ENCODE data around the gene CECR2.

Gene CECR2

DNA sequence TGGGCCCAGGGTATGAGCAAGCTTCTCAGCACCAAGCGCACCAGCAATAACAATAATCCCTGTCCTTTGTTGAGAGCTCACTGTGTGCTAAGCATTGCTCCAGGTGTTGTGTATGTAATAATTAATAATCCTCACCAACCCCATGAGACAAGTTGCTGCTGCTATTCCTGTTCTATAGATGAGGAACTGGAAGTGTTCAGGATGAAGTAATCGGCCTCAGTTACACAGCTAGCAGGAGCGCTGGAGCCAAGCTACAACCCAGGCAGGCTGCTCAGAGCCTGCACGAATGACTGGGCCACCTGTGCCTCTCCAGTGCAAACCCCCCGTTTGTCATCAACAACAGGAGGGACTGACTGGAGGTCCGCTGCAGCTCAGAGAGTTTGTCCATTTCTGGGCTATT, 35.2 kb upstream of the CECR2 start:
- DNase-seq (ENCODE audit: extremely low read depth, insufficient read length): no peak
- no peaks in the 10 kb centered on the region; the same call in 1 of the 2 replicates for H3K27me3 ChIP-seq (replicated peaks; ENCODE audit: control insufficient read depth, insufficient read depth, low read length)

DNA sequence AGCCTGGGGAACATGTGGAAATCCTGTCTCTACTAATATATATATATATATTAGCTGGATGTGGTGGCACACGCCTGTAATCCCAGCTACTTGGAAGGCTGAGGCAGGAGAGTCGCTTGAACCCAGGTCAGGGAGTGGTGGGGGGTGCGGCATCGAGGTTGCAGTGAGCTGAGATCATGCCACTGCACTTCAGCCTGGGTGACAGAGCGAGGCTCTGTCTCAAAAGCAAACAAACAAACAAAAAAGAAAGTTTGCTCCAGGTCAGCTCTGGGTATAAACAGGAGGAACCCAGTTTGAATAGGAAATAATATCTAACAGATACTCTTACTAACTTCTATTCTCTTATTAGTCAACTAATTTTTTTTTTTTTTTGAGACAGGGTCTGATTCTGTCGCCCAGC, 34.3 kb upstream of the CECR2 start:
- no peaks in the 10 kb centered on the region; the same call in 1 of the 2 replicates for H3K27me3 ChIP-seq (replicated peaks; ENCODE audit: control insufficient read depth, insufficient read depth, low read length)
- DNase-seq (ENCODE audit: extremely low read depth, insufficient read length): no peak
- no peak overlapping the region for H3K4me3 ChIP-seq (replicated peaks; ENCODE audit: low read depth, low read length)
- no peak for TF ChIP-seq CTCF (IDR thresholded peaks at IDR 0.05; ENCODE audit: insufficient read depth, low read length, poor library complexity, severe bottlenecking)
- no peaks in the 10 kb centered on the region for H3K36me3 ChIP-seq (ENCODE audit: control insufficient read depth, insufficient read depth, low read length)

More for the DNA sequence above, 35.2 kb upstream of the CECR2 start:
- H3K36me3 ChIP-seq (ENCODE audit: control insufficient read depth, insufficient read depth, low read length): no peaks in the 10 kb centered on the region
- TF ChIP-seq CTCF (IDR thresholded peaks at IDR 0.05; ENCODE audit: insufficient read depth, low read length, poor library complexity, severe bottlenecking): no peak
- H3K4me3 ChIP-seq (replicated peaks; ENCODE audit: low read depth, low read length): no peak overlapping the region

- H3K27me3 ChIP-seq (replicated peaks; ENCODE audit: control insufficient read depth, insufficient read depth, low read length): no peaks in the 10 kb centered on the region; the same call in 1 of the 2 replicates
Observed at GRCh38 chr22:17336061-17336460, 33.2 kb upstream of the CECR2 start.

DNA sequence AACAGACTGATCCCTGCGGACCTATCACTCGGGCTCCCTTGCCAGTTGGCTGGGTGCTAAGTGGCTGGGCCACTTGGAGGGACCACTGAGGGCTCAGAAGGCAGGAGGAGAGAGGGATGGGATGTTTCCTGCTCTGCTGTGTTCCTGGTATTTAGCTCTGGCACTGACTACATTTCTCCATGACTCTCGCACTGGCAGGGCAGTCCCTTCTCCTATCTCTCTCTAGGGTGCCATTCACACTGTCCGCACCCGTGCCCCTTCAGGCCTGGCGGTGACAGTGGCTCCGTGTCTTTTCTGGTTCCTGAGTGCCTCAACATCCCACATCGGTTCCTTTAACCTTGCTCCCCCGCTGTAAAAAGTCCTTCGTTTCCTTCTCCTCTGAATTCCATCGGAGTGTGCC, 31.6 kb upstream of the CECR2 start:
- H3K27me3 ChIP-seq (replicated peaks; ENCODE audit: control insufficient read depth, insufficient read depth, low read length): no peaks in the 10 kb centered on the region; the same call in 1 of the 2 replicates
- no peak for DNase-seq (ENCODE audit: extremely low read depth, insufficient read length)
- no peak overlapping the region for H3K4me3 ChIP-seq (replicated peaks; ENCODE audit: low read depth, low read length)
- no peak for TF ChIP-seq CTCF (IDR thresholded peaks at IDR 0.05; ENCODE audit: insufficient read depth, low read length, poor library complexity, severe bottlenecking)
- no peaks in the 10 kb centered on the region for H3K36me3 ChIP-seq (ENCODE audit: control insufficient read depth, insufficient read depth, low read length)

More at GRCh38 chr22:17336061-17336460, 33.2 kb upstream of the CECR2 start:
- Histone ChIP-seq H3K4me3 (replicated peaks; ENCODE audit: low read depth, low read length) (no peak overlapping the region), H3K36me3 (ENCODE audit: control insufficient read depth, insufficient read depth, low read length) (no peaks in the 10 kb centered on the region)
- no peak for TF ChIP-seq CTCF (IDR thresholded peaks at IDR 0.05; ENCODE audit: insufficient read depth, low read length, poor library complexity, severe bottlenecking)
- DNase-seq (ENCODE audit: extremely low read depth, insufficient read length): no peak

- no peak overlapping the region for H3K4me3 ChIP-seq (replicated peaks; ENCODE audit: low read depth, low read length)
- no peaks in the 10 kb centered on the region; the same call in 1 of the 2 replicates for H3K27me3 ChIP-seq (replicated peaks; ENCODE audit: control insufficient read depth, insufficient read depth, low read length)
- no peaks in the 10 kb centered on the region for H3K36me3 ChIP-seq (ENCODE audit: control insufficient read depth, insufficient read depth, low read length)
- TF ChIP-seq CTCF (IDR thresholded peaks at IDR 0.05; ENCODE audit: insufficient read depth, low read length, poor library complexity, severe bottlenecking): no peak
- no peak for DNase-seq (ENCODE audit: extremely low read depth, insufficient read length)
Observed at GRCh38 chr22:17339095-17339693, 30.1 kb upstream of the CECR2 start.

DNA sequence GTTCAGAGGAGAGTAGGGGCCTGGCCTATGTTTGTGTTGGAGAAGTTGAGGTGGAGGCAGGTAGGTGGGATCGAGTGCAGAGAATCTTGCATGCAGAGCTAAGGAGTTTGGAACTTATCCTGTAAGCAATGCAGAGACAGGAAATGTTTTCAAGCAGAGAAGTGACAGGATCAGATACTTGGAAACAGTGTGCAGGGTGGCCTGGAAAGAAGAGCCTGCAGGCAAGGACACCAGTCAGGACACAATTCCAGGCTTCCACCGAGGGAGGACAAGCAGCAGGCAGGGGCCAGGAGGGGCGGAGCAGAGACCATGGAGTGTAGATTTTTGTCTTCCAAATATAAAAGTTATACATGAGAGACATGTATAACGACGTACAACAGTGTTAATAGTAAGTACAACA, 26.9 kb upstream of the CECR2 start:
- Histone ChIP-seq H3K36me3 (ENCODE audit: control insufficient read depth, insufficient read depth, low read length) (no peaks in the 10 kb centered on the region), H3K27me3 (replicated peaks; ENCODE audit: control insufficient read depth, insufficient read depth, low read length) (no peaks in the 10 kb centered on the region; the same call in 1 of the 2 replicates), H3K4me3 (replicated peaks; ENCODE audit: low read depth, low read length) (no peak overlapping the region)
- TF ChIP-seq CTCF (IDR thresholded peaks at IDR 0.05; ENCODE audit: insufficient read depth, low read length, poor library complexity, severe bottlenecking): no peak
- DNase-seq (ENCODE audit: extremely low read depth, insufficient read length): no peak

Data from GM06990 (cell line).